KMS-11 (cell line): ENCODE data around the gene FUBP1.

Experiments
- H2AFZ ChIP-seq: fragments of 200-600 bp; sonication (generic); 2 replicates; pipeline ENCODE4 v1.6.1; 2016; ENCODE audit warnings: antibody characterized with exemption, mixed run types, low read depth
- H3K27ac ChIP-seq: fragments of 200-600 bp; sonication (generic); 2 replicates; pipeline ENCODE4 v1.6.1; 2016; ENCODE audit warnings: mild to moderate bottlenecking, mixed run types
- H3K27me3 ChIP-seq: fragments of 200-600 bp; sonication (generic); 2 replicates; pipeline ENCODE4 v1.6.1; 2017; ENCODE audit warnings: mild to moderate bottlenecking, low read depth, mixed run types, moderate library complexity; ENCODE audit not compliant: insufficient read depth
- H3K36me3 ChIP-seq: fragments of 200-600 bp; sonication (generic); 2 replicates; pipeline ENCODE4 v1.6.1; 2017; ENCODE audit warnings: mild to moderate bottlenecking, mixed run types; ENCODE audit not compliant: insufficient read depth
- H3K4me1 ChIP-seq: fragments of 200-600 bp; sonication (generic); 2 replicates; pipeline ENCODE4 v1.6.1; 2016; ENCODE audit warnings: mild to moderate bottlenecking, low read depth, mixed run types; ENCODE audit not compliant: poor library complexity, severe bottlenecking
- H3K4me2 ChIP-seq: fragments of 200-600 bp; sonication (generic); 2 replicates; pipeline ENCODE4 v1.7.0; 2016; ENCODE audit warnings: mild to moderate bottlenecking, mixed run types
- H3K4me3 ChIP-seq: fragments of 200-600 bp; sonication (generic); IDR thresholded peaks from 2 replicates; pipeline ENCODE4 v1.6.1; 2017; ENCODE audit warnings: low read depth, low read length, mixed read lengths; ENCODE audit not compliant: insufficient read depth
- H3K79me2 ChIP-seq: fragments of 200-600 bp; sonication (generic); 2 replicates; pipeline ENCODE4 v1.6.1; 2016; ENCODE audit warnings: low read depth, mixed run types; ENCODE audit not compliant: insufficient read depth
- H3K9ac ChIP-seq: fragments of 200-600 bp; sonication (generic); 2 replicates; pipeline ENCODE4 v1.6.1; 2016; ENCODE audit warnings: mild to moderate bottlenecking, mixed run types
- H4K20me1 ChIP-seq: fragments of 200-600 bp; sonication (generic); 2 replicates; pipeline ENCODE4 v1.6.1; 2016; ENCODE audit warnings: mild to moderate bottlenecking, mixed run types; ENCODE audit not compliant: insufficient read depth
- CTCF ChIP-seq: fragments of 200-600 bp; sonication (generic); conservative IDR thresholded peaks from 2 replicates; pipeline ENCODE4 v1.6.1; 2017; ENCODE audit warnings: low read depth, mild to moderate bottlenecking, antibody characterized with exemption, low read length, moderate library complexity, mixed read lengths

Gene FUBP1

GRCh38 chr1:77899647-77900320 lies 79.1 kb downstream of the FUBP1 start:
- Histone ChIP-seq H3K9ac (no peak overlapping the region), H2AFZ (no peak overlapping the region), H3K4me1 (no peaks in the 10 kb centered on the region), H3K4me2 (no peak overlapping the region), H3K79me2 (no peaks in the 10 kb centered on the region), H4K20me1 (no peaks in the 10 kb centered on the region), H3K27me3 (no peaks in the 10 kb centered on the region), H3K27ac (no peak overlapping the region), H3K36me3 (no peaks in the 10 kb centered on the region), H3K4me3 (no peak overlapping the region)
- no peak for TF ChIP-seq CTCF
